G401 (cell line): ENCODE results near the gene RPA1. TPM values are rescaled to one million over a fixed set of nuclear protein-coding genes. Genes with fewer than 3 reads are reported as not detected.
"Not testable (repeated sequence)": the region's sequence is repeated elsewhere in the genome, so short reads cannot be mapped to it uniquely, and the experiment has no call there.

Experiments used
- DNase-seq: peaks from one replicate; pipeline ENCODE4 v3.0.0-alpha.2; 2015; ENCODE audit warnings: low spot score
- in situ Hi-C: cut with HindIII; loops from 2 replicates; pipeline ENCODE4 v1.10.0; 2016; ENCODE audit warnings: low sequenced_read_pairs, mixed read lengths
- total RNA-seq: library from RNA; depleted of rRNA; stranded (reverse); fragments of >200 nt; shearing (Covaris generic); gene quantifications from 2 replicates; pipeline ENCODE4 v1.2.3, GENCODE V29; 2014

RPA1 gene
- total RNA-seq, 1 experiment from 2014 or later = 102 TPM

- in situ Hi-C loops, DNase-seq: not testable (repeated sequence)
Observed at GRCh38 chr17:1809815-1810214, 20.0 kb upstream of the RPA1 start.

- no peak for DNase-seq
- in situ Hi-C loops = no loop called here
Observed at GRCh38 chr17:1810450-1811103, 19.2 kb upstream of the RPA1 start.

GRCh38 chr17:1813088-1813487, 16.7 kb upstream of the RPA1 start:
- no peak for DNase-seq
- in situ Hi-C loops = no loop called here

GRCh38 chr17:1820528-1821252, 9.1 kb upstream of the RPA1 start:
- no peak for DNase-seq
- in situ Hi-C loops = no loop called here

GRCh38 chr17:1829216-1829591, 601 bp upstream of the RPA1 start:
- in situ Hi-C loops = no loop called here
- peak; percentile 30 for DNase-seq

- in situ Hi-C loops = no loop called here
- DNase-seq = peak; percentile 43
Observed at GRCh38 chr17:1830288-1830687, 483 bp downstream of the RPA1 start.

GRCh38 chr17:1834380-1835149, 4.8 kb downstream of the RPA1 start:
- in situ Hi-C loops = no loop called here
- no peak for DNase-seq

GRCh38 chr17:1839516-1839915, 9.7 kb downstream of the RPA1 start:
- in situ Hi-C loops = no loop called here
- DNase-seq = no peak

GRCh38 chr17:1843947-1844346, 14.1 kb downstream of the RPA1 start:
- no peak for DNase-seq
- in situ Hi-C loops = no loop called here

GRCh38 chr17:1847191-1847590, 17.4 kb downstream of the RPA1 start:
- DNase-seq = no peak
- in situ Hi-C loops = no loop called here

GRCh38 chr17:1852327-1852726, 22.5 kb downstream of the RPA1 start:
- in situ Hi-C loops = no loop called here
- no peak for DNase-seq

GRCh38 chr17:1853698-1854097, 23.9 kb downstream of the RPA1 start:
- in situ Hi-C loops = no loop called here

GRCh38 chr17:1856462-1856861, 26.7 kb downstream of the RPA1 start:
- in situ Hi-C loops, DNase-seq: not testable (repeated sequence)

More at GRCh38 chr17:1853698-1854097, 23.9 kb downstream of the RPA1 start:
- DNase-seq = no peak

GRCh38 chr17:1860978-1861377, 31.2 kb downstream of the RPA1 start:
- in situ Hi-C loops = no loop called here
- no peak for DNase-seq

- in situ Hi-C loops = no loop called here
Observed at GRCh38 chr17:1861391-1862010, 31.7 kb downstream of the RPA1 start.

GRCh38 chr17:1865252-1866037, 35.6 kb downstream of the RPA1 start:
- DNase-seq = no peak
- in situ Hi-C loops = no loop called here

More at GRCh38 chr17:1861391-1862010, 31.7 kb downstream of the RPA1 start:
- DNase-seq = no peak

GRCh38 chr17:1867307-1867706, 37.5 kb downstream of the RPA1 start:
- no peak for DNase-seq
- in situ Hi-C loops = no loop called here

GRCh38 chr17:1868090-1868489, 38.3 kb downstream of the RPA1 start:
- in situ Hi-C loops = no loop called here
- DNase-seq = no peak

- no peak for DNase-seq
- in situ Hi-C loops = no loop called here
Observed at GRCh38 chr17:1870592-1870991, 40.8 kb downstream of the RPA1 start.
